NCI-H187 (cell line): ENCODE results near the gene SLC19A1.

ENCODE experiments used
- DNase-seq, 2 experiments: peaks; one replicate each; lab custom pipeline; 2025; lab: John Stamatoyannopoulos, UW

The SLC19A1 gene

DNA sequence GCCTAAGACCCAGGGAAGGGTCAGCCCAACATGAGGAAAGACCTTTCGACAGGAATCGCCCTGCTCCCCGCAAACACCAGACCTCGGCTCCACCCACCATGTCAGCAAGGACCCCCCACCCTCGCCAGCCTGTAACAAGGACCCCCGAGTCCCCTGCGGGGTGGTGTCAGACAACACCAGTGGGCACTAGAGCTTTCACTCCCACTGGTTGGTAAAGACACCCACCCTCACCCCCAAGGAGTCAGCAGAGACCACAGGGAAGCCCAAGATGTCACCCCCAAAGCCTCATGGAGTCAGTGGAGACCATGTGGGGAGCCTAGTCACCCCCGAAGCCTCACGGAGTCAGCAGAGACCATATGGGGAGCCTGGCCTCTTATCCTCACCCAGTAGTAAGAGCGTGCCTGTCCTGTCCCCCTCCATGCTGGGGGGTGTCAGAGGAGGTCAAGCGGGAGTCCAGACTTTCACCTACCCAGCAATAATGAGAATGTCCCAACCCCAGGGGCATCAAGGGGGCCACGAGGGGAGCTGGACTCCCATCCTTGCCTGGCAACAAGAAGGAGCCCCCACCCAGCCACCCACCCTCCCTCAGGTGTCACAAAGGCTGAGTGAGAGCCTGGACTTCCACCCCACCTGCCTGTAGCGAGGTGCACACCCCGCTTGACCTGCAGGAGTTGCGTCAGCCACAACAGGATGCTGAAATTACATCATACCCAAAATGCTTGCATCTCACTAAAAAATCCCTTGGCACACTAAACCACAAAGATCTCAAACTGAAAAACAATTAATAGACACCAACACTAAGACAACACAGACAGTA, 24.8 kb downstream of the SLC19A1 start:
- no peak for DNase-seq

DNA sequence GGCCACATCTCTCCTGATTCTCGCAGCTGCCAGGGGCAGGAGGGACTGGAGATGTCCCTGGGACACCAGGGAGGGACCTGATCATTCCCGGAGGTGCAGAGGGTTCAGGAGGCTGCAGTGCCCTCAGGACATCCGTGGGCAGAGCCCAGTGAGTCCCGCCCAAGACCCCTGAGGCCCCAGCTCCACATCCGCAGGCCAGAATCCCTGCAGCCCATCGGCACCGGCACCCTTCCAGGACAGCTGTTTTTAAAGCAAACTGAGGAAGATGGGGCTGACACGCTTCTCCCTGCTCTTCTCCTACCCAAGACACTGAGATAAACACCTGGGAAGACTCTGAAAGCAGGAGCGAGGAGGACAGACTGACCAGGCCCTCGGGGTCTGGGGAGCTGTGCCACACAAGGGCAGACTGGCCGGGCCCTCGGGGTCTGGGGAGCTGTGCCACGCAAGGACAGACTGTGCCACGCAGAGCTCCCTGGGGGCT, 25.5 kb downstream of the SLC19A1 start:
- DNase-seq: no peak

DNA sequence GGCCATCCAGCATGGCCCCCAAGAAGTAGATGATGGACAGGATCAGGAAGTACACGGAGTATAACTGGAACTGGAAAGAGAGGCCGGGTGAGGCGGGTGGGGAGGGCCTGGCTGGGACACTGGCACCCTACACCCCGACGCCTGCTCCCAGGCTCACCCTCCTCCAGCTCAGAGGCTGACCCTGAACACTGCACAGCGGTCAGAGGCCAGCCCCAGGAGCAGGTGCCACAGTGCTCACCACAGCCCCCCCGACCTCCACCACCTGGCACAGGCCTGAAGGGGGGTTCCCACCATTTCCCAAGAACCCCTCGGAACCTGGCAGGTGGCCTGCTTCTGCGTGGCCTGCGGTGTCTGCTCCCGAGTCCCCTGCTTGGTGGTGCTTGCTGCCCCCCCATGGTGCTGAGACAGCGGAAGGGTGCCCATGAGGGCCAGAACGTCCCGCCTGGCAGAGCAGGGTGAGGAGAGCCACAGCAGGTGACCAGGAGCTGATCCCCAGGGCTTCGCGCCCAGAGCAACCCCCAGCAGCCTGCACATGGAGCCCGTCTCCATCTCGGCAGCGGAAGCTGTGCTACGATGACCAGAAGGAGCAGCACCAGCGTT, 26.1 kb downstream of the SLC19A1 start:
- DNase-seq: no peak

DNA sequence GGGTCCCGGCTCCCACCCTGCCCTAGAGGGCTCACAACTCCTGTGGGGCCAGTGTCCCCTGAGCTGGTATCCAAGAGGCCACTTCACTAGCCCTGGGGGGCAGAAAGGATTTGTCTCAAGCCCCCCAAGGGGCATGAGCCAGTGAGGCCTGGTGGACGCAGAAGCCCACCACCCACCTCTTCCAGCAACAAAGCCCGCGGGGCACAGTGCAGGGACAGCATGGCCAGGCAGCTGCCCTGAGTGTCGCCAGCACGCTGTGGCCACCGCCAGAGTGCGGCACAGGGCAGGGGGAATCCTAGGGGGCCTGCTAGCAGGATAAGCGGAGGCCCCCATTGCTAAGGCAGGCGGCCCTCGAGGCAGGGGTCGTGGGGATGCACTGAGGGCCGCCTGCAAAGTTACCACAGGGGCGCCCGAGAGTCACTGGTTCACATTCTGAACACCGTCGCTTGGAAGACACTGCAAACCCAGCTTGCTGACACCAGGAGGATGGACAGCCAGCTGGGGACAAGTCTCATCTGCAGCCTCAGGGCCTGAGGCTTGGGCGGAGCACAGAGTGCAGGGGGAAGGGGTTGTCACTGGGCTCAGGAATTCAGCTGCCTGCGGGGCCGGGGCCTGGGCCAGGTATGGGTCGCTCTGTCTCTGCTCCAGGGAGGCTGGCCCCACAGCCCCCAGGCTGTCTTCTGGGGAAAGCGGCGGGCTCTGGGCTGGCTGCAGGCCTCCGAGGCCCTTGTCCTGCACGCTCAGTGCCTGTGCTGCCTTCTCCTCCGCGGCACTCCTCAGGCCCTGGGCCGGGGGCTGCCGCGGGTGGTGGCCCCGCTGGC, 26.8 kb downstream of the SLC19A1 start:
- no peak for DNase-seq

DNA sequence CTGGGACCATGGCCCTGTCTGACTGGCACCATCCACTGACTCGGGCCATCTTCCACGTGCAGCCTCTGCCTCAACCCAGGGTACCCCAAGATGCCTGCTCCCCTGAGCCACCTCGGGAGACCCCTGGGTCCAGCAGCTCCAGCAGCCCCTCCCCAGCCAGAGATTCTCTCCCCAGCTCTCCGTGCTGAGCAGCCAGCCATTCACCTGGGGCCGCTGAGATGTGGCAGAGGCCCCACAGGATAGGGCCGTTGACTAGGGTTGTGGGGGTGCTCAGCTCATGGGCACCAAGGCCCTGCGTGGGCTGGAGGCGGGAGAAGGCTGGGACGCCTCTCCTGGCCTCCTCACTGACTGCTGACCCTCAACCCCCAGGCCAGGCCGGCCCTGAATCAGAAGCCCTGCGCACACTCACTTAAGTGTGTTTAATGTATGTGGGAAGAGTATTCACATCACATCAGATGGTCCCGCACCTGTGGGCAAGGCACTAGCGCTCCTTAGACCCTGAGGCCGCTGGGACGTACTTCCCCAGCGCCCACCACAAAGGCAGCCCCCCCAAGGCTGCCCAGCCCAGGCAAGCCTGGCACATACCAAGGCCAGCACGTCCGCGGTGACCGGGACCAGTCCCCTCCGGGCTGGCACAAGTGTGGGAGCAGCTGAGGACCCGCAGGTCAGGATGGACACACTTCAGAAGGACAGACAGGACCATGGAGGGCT, 27.8 kb downstream of the SLC19A1 start:
- no peak for DNase-seq

DNA sequence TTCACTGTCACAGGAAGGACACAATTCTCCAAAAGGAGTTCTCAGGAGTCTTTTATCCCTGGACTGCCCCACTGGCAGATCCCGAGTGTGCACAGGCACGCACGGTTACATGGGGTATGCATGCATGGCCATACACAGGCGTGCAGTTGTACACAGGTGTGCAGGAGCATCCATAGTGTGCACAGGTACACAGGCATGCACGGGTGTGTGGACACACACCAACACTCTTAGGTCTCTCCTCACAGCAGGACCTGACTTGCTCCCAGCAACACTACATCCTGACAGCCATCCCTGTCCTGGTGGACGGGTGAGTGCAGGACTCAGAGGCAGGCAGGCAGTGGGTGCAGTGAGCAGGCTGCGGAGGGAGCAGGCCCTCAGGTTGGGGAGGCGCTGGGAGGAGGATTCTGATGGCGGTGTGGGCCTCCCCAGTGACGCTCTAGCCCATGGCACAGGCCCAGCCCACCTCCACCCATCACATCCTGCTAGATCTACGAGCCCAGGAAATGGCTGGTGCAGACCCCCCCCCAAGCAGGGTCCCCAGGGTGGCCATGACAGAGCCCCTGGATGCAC, 28.4 kb downstream of the SLC19A1 start:
- DNase-seq: no peak

DNA sequence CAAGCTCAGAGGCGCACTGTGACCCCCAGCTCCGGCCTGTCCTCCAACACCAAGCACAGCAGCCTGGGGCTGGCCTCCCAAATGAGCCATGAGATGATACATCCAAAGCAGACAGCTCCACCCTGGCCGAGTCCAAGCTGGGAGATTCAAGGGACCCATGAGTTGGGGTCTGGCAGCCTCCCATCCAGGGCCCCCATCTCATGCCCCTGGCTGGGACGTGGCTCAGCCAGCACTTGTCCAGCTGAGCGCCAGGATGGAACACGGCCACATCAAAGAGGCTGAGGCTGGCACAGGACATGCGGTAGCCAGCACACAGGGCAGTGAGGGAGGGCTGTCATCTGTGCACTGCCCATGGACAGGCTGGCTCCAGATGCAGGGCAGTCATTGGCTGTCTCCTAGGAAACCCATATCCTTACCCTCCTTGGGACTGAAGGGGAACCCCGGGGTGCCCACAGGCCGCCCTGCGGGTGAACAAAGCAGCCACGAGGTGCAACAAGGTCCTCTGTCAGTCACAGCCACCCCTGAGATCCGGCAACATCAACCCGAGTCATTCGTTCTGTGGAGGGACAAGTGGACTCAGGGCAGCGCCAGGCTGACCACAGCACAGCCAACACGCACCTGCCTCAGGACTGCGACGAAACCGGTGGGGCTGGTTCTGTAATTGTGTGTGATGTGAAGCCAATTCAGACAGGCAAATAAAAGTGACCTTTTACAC, 29.1 kb downstream of the SLC19A1 start:
- DNase-seq: no peak

DNA sequence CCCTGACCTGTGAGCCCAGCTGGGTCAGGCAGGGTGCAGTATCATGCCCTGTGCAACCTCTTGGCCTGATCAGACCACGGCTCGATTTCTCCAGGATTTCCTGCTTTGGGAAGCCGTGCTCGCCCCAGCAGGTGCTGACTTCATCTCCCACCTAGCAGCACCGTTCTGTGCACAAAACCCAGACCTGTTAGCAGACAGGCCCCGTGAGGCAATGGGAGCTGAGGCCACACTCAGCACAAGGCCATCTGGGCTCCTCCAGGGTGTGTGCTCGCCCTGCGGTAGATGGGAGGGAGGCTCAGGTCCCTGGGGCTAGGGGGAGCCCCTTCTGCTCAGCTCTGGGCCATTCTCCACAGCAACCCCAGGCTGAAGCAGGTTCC, 29.6 kb downstream of the SLC19A1 start:
- no peak for DNase-seq

DNA sequence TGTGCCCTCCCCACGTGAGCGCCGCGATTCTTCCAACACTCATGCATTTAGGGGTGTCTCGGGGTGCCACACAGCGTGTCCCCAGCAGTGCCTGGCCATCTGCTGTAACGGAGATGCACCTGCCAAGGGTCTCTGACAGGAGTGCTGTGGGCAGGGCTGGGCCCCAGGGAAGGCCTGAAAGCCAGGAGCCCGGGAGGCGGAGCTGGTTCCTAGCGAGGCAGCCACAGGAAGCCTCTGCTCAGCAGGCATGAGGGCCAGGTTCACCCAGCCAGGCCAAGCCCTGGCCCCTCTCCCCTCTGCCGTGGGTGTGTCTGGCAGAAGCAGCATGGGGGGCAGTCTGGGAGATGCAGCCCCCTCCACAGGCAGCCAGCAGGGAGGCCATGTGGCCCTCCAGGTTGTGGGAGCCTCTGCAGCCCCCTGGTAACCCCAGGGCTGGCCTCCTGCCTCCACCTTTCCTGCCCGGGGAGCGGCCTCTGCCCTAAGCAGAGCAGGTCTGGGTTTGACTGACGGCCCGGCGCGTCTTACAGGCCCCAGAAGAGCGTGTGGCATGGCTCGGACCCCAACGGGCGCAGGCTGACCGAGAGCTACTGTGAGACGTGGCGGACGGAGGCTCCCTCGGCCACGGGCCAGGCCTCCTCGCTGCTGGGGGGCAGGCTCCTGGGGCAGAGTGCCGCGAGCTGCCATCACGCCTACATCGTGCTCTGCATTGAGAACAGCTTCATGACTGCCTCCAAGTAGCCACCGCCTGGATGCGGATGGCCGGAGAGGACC, 30.4 kb downstream of the SLC19A1 start:
- DNase-seq: no peak

DNA sequence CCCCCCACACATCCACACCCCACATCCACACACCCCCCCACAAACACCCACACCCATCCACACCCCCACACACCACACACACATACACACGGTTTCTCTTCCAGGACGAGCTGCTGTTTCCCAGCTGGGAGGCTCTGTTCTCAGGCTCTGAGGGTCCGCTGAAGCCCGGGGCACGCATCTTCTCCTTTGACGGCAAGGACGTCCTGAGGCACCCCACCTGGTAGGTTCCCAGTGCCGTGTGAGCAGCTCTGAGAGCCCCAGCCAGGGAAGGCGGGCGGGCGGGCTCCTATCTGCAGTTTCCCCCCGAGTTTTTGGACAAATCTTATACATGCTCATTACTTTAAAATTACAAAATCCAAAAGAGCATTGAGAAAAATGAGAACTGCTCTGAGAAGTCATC, 31.2 kb downstream of the SLC19A1 start:
- DNase-seq: no peak

DNA sequence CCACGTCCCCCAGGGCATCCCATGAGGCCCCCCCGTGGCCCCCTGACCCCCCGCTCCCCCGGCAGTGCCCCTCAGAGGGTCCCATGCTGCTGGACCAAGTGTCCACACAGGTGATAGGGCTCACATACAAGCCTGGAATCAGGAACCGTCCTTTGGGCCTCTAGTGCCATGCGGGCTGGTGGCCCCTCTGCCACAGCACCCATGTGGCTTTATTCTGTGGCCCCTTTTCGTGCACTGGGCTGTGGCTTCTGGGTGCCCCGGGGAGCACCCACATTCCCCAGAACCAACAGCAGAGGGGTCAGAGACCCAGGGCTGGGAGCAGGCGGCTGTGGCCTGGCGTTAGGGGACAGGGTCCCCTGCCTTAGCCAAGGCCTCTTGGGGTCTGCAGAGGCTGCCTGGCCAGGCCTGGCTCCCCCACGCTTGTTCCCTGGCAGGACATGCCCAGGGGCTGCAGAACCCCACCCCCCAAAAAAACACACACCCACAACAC, 31.7 kb downstream of the SLC19A1 start:
- no peak for DNase-seq

DNA sequence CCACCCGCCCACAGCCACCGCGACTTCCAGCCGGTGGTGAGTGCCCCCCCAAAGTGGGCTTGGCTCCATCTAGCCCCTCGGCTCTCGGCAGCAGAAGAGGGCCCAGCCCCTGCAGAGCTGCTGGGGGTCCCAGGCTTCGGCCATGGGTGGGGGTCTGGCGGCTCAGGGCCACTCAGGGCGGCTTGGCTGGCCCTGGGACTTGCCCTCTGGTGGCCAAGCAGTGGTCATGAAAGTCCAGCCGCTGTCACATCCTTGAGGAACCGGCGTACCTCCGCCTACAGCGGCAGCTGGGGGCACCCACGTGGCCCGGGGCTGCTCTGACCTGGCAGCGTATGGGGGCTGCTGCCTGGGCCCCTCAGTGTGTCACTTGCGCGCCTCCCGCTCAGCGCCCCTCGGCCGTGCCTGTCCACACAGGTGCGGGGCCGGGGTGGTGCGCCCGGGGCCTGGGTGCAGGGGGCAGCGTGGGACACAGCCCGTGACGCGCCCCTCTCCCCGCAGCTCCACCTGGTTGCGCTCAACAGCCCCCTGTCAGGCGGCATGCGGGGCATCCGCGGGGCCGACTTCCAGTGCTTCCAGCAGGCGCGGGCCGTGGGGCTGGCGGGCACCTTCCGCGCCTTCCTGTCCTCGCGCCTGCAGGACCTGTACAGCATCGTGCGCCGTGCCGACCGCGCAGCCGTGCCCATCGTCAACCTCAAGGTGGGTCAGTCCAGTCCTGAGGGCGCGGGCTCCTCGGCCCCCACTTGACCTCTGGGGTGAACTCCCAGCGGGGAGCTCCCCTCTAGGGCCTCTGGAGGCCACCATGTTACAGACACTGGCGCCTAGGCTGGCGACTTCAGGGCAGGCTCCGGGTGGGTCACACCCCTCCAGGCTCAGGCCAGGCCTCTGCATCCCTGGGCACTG, 32.4 kb downstream of the SLC19A1 start:
- no peak for DNase-seq

DNA sequence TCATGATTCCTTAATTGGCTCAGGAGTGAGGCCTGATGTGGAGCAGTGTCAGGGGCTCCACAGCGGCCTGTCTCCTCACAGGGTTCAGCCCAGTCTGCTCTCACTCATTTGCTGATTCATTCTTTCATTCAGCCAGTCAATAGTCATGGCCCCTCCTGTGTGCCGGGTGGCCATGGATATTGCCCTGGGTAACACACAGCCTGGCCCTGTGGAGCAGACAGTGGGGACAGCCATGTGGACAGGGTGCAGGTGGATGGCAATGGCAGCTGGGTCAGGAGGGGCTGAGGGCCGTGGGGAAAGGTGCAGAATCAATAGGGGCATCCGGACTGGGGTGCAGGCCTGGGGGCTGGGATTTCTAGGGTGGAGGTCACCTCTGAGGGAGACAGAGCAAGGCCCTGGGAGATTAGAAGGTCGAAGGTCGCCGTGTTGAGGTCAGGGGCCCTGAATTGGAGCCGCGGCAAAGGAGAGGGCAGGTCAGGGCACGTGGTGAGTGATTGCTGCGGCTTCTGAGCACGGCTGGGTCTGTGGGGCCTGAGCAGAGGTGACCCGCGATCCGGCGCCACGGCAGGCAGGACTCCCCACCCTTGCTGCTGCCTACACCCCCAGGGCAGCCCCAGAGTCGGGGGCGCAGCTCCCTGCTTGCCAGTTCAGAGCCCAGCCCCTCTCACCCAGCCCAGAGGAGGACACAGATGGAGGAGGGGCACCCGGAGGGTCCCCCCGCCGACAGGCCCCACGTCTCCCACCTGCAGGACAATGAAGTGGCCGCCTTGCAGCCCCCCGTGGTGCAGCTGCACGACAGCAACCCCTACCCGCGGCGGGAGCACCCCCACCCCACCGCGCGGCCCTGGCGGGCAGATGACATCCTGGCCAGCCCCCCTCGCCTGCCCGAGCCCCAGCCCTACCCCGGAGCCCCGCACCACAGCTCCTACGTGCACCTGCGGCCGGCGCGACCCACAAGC, 33.4 kb downstream of the SLC19A1 start:
- DNase-seq: no peak

DNA sequence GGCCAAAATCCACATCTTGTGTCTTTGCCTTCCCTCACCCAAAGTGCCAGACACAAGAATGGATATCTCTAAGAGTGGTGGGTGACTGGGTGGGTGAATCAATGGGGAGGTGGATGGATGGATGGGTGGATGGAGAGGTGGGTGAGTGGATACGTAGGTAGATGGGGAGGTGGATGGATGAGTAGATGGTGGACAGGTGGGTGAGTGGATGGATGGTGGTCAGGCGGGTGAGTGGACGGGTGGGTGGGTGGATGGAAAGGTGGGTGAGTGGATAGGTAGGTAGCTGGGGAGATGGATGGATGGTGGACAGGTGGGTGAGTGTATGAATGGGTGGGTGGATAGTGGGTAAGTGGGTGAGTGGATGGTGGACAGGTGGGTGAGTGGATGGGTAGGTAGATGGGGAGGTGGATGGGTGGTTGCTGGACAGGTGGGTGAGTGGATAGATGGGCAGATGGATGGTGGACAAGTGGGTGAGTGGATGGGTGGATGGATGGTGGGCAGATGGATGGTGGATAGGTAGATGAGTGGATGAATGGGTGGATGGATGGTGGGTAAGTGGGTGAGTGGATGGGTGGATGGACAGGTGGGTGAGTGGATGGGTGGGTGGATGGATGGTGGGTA, 34.2 kb downstream of the SLC19A1 start:
- no peak for DNase-seq

DNA sequence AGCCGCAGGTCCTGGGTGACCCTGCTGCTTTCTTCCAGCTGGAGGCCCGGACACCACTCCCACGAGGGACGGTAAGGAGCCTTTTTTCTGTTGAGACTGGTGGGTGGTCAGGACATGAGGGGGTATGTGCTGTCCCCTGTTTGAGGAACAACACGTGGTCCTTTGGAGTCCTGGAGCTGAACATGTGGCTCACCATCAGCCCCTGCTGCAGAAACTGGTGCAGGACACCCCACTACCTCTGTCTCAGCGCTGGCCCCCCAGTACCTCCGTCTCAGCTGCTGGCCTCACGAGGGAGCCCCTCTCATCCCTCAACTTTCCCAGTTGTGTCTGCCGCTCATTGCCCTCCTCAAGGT, 34.7 kb downstream of the SLC19A1 start:
- no peak for DNase-seq

DNA sequence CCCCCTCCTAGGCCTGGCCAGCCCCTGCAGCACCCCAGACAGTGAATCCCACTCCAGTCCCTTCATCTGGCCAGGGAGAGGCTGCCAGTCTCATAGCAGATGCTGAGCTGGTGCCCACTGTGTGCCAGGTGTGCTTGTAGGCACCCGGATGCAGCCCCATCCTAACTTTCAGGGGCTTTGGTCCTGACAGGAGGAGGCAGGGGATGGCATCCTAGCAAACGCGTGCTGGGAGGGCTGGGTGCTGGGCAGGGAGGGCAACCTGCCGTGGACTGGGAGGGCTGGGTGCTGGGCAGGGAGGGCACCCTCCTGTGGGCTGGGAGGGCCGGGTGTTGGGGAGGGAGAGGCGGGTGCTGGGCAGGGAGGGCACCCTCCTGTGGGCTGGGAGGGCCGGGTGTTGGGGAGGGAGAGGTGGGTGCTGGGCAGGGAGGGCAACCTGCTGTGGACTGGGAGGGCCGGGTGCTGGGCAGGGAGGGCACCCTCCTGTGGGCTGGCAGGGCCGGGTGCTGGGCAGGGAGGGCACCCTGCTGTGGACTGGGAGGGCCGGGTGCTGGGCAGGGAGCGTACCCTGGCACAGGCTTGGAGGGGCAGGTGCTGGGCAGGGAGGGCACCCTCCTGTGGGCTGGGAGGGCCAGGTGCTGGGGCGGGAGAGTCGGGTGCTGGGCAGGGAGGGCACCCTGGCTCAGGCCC, 35.3 kb downstream of the SLC19A1 start:
- no peak for DNase-seq

DNA sequence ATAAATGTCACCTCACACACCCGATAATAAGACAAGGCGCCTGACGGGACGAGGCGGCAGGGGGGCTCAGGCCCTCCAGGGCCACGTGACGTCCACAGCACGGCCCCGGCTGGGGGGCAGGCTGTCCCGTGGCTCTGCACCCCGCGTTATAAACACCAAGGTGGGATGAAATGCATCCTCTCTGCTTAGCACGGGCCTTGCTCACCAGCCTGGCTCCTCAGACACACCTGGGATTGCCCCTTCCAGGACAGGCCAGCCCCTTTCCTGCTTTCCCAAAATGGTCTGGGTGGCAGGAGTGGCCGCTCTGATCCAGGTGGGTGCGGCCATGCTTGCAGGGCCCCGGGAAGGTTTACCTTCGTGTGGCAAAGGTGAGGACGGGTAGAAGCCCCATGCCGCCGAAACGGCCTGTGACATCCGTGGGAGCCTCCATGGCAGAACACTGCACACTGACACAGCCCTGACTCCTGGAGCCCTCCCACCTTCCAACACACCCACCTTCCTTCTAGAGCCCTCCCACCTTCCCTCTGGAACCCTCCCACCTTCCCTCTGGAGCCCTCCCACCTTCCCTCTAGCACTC, 35.9 kb downstream of the SLC19A1 start:
- DNase-seq: no peak
